IMR-90 (cell line): Measurements from ENCODE around the gene PSMD4.

ENCODE experiments used
- CEBPB ChIP-seq: IDR thresholded peaks from 2 replicates; pipeline ENCODE4 v1.6.1; 2012; ENCODE audit warnings: low read depth, low read length, improper control_type of control experiment
- MAZ ChIP-seq: IDR thresholded peaks from 2 replicates; pipeline ENCODE4 v1.6.1; 2012; ENCODE audit warnings: low read depth, mild to moderate bottlenecking, low read length, improper control_type of control experiment, moderate library complexity, borderline replicate concordance
- MXI1 ChIP-seq: IDR thresholded peaks from 2 replicates; pipeline ENCODE4 v1.6.1; 2012; ENCODE audit warnings: low read depth, mild to moderate bottlenecking, low read length, moderate library complexity, borderline replicate concordance
- RAD21 ChIP-seq: IDR thresholded peaks from 2 replicates; pipeline ENCODE4 v1.6.1; 2012; ENCODE audit warnings: low read length, improper control_type of control experiment
- USF2 ChIP-seq: fragments of 150-350 bp; IDR thresholded peaks from 2 replicates; pipeline ENCODE4 v1.6.1; 2017; ENCODE audit warnings: mild to moderate bottlenecking, antibody characterized with exemption, low read length, low read depth
- TF ChIP-seq, protein P1 (sequence below): conservative IDR thresholded peaks from 2 replicates; pipeline ENCODE4 v1.5.1; 2012; ENCODE audit warnings: mild to moderate bottlenecking, low read depth, low read length, improper control_type of control experiment

DNA sequence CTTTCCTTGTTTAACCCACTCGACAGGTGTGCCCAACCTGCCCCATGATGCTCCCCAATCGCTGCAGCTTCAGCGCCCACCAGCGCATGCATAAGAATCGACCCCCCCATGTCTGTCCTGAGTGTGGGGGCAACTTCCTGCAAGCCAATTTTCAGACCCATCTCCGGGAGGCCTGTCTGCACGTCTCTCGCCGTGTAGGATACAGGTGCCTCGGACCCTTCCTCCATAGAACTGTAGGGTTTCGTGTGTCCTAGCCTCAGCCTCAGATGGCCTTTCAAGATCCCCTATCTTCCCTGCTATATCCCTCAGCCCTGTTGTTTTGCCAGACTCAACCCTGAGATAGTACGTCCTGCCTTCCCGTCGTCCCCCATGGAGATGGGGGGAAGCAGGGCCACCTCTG, 34.0 kb downstream of the PSMD4 start:
- TF ChIP-seq MAZ (no peak), CEBPB (no peak), RAD21 (no peak), USF2 (no peak), MXI1 (no peak)
- TF ChIP-seq, protein P1, sequence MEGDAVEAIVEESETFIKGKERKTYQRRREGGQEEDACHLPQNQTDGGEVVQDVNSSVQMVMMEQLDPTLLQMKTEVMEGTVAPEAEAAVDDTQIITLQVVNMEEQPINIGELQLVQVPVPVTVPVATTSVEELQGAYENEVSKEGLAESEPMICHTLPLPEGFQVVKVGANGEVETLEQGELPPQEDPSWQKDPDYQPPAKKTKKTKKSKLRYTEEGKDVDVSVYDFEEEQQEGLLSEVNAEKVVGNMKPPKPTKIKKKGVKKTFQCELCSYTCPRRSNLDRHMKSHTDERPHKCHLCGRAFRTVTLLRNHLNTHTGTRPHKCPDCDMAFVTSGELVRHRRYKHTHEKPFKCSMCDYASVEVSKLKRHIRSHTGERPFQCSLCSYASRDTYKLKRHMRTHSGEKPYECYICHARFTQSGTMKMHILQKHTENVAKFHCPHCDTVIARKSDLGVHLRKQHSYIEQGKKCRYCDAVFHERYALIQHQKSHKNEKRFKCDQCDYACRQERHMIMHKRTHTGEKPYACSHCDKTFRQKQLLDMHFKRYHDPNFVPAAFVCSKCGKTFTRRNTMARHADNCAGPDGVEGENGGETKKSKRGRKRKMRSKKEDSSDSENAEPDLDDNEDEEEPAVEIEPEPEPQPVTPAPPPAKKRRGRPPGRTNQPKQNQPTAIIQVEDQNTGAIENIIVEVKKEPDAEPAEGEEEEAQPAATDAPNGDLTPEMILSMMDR, result no peak
